Brain microvascular endothelial cell (primary cell): ENCODE data around the gene ADGRB3.

ENCODE experiments used
- DNase-seq: peaks from one replicate; pipeline ENCODE4 v3.0.0-alpha.2; 2020
- H3K27ac ChIP-seq: fragments of 250-450 bp; sonication (Bioruptor Pico); 2 replicates; pipeline ENCODE4 v1.5.1; 2020; ENCODE audit warnings: mild to moderate bottlenecking, moderate library complexity
- H3K27me3 ChIP-seq: fragments of 250-450 bp; sonication (Bioruptor Pico); replicated peaks from 2 replicates; pipeline ENCODE4 v1.5.1; 2020; ENCODE audit warnings: mild to moderate bottlenecking
- H3K36me3 ChIP-seq: fragments of 250-450 bp; sonication (Bioruptor Pico); replicated peaks from 2 replicates; pipeline ENCODE4 v1.5.1; 2020; ENCODE audit warnings: mild to moderate bottlenecking
- H3K4me3 ChIP-seq: 2 replicates; pipeline ENCODE4 v1.5.1; 2011; ENCODE audit warnings: low read depth, mild to moderate bottlenecking, control low read depth, low read length, moderate library complexity
- CTCF ChIP-seq: IDR thresholded peaks from 2 replicates; pipeline ENCODE4 v1.5.1; 2011; ENCODE audit warnings: low read depth, mild to moderate bottlenecking, moderate library complexity, low read length, control low read depth, inconsistent platforms; ENCODE audit errors: missing control alignments
- in situ Hi-C: cut with HindIII; loops from 2 replicates; pipeline ENCODE4 v1.10.0; 2017; ENCODE audit warnings: low sequenced_read_pairs, low pct_ligation_motif_present

The ADGRB3 gene

DNA sequence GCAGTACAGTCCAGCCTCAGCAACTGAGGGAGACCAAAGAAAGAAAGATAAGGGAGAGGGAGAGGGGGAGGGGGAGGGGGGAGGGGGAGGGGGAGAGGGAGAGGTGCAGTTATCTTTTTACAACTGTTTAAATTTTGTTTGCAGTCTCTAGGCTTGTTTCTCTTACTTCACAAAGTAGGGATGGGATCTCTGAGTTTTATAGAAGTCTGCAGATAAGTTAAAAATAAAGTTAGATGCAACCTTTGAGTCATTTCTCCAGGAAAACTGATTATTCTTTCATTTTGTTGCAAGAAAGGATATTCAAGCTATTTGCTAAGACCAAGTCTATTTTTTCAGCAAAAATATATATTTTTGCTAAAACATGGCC is 487.3 kb downstream of the ADGRB3 start:
- in situ Hi-C loops: no loop called here
- DNase-seq: no peak
- no peak overlapping the region for H3K27ac ChIP-seq
- H3K36me3 ChIP-seq: no peaks in the 10 kb centered on the region
- no peak for TF ChIP-seq CTCF
- no peak overlapping the region for H3K4me3 ChIP-seq
- no peaks in the 10 kb centered on the region for H3K27me3 ChIP-seq

- no peak for DNase-seq
- no peak for TF ChIP-seq CTCF
- no peaks in the 10 kb centered on the region for H3K36me3 ChIP-seq
- in situ Hi-C loops: no loop called here
- H3K4me3 ChIP-seq: no peak overlapping the region
- H3K27ac ChIP-seq: no peak overlapping the region
- no peaks in the 10 kb centered on the region for H3K27me3 ChIP-seq
These were observed 493.3 kb downstream of the ADGRB3 start for GRCh38 chr6:69128411-69128810.

DNA sequence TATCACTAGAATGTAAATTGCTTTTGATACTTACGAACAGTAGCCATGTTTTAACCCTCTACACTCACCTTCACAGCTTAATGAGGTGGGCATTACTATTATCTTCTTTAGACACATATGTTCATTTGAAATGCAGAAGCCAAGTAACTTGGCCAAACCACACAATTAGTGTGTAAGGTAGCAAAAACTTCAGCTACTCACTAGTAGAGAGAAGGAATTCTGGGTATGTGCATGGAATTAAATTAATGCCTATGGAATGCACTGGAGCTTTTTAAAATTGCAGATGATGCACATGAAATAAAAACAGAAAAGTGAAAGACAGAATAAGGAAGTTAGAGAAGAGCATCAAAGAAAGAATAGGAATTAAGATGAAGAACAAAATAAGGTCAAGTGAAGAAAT is 494.0 kb downstream of the ADGRB3 start:
- in situ Hi-C loops: no loop called here
- Histone ChIP-seq H3K27me3 (no peaks in the 10 kb centered on the region), H3K4me3 (no peak overlapping the region), H3K27ac (no peak overlapping the region), H3K36me3 (no peaks in the 10 kb centered on the region)
- no peak for TF ChIP-seq CTCF
- DNase-seq: no peak

DNA sequence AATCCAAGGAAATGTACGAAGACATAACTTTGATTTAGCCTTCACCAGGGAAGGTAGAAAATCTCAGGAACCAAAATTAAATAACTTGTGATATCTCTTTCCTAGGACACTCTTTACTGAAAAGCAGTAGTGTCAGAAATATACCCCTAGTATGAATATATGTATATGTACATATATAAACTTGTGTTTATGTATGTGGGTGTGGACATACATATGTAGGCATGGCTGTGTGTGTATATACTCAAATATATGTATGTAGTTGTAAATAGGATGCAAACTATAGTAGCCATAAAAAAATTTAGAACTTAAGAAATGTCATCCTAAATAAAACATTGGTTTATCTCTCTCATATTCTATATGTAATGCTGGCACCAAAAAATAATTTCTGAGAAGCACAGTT is 500.8 kb downstream of the ADGRB3 start:
- no peak for DNase-seq
- Histone ChIP-seq H3K27ac (no peak overlapping the region), H3K27me3 (no peaks in the 10 kb centered on the region), H3K36me3 (no peaks in the 10 kb centered on the region), H3K4me3 (no peak overlapping the region)
- in situ Hi-C loops: no loop called here
- no peak for TF ChIP-seq CTCF

DNA sequence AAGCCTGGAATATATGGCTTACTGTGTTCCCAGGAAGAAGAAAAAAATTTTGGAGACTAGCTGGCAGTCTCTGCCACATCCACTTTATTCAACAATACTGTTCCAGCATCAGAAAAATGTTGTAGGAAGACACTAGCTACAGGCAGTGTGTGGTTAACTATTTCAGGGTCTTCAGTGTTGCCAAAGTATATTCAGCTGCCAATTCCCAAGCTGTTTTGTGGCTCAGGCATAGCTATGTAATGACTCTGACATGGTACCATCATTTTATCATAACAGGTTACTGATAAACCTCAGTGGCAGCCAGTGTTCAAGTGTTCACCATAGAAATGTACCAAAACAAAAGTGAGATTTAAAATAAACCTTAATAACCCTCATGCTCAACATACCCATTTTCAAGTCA is 503.1 kb downstream of the ADGRB3 start:
- Histone ChIP-seq H3K4me3 (no peak overlapping the region), H3K27ac (no peak overlapping the region), H3K27me3 (no peaks in the 10 kb centered on the region), H3K36me3 (no peaks in the 10 kb centered on the region)
- in situ Hi-C loops: no loop called here
- peak; percentile 42 for DNase-seq
- no peak for TF ChIP-seq CTCF

- in situ Hi-C loops: no loop called here
- TF ChIP-seq CTCF: no peak
- DNase-seq: peak; percentile 12
These were observed 503.9 kb downstream of the ADGRB3 start for GRCh38 chr6:69138893-69139494.

More at GRCh38 chr6:69138893-69139494, 503.9 kb downstream of the ADGRB3 start:
- no peak overlapping the region for H3K27ac ChIP-seq
- no peak overlapping the region for H3K4me3 ChIP-seq
- H3K36me3 ChIP-seq: no peaks in the 10 kb centered on the region
- H3K27me3 ChIP-seq: no peaks in the 10 kb centered on the region
